Activated T-cell treated with anti-CD3 and anti-CD28 coated beads for 48 hours (primary cell): Measurements from ENCODE around the gene LDB1.

Experiments
- DNase-seq: peaks from one replicate; pipeline ENCODE4 v3.0.0-alpha.2; 2020; ENCODE audit warnings: low read depth

Gene LDB1

GRCh38 chr10:102113261-102113955 lies 6.8 kb downstream of the LDB1 start:
- DNase-seq: no peak

DNA sequence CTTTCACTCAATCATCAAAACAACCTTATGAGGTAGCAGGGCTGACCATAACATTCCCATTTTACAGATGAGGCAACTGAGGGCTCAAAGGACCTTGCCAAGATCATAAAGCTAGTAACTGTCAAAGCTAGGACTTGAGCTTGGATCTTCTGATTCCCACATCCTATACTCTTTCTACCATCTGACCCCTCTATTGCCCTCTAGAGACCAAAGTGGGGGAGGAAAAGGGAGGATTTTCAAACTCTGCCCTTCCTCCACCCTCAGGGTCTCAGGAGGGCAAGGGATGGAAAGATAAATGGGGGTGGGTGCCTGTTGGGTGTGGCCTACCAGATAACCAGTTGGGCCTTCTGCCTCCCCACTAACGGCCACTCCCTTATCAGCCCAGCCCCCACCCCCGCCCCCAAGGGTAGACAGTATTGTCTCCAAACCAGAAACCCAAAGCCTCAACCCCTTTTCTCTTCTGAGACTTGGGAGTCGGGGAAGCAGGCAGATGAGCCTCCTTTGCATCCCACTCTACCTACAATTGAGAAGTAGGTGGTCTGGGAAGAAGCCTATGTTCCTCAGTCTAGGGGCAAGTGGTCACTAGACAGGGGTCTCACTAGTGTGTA lies 7.9 kb downstream of the LDB1 start:
- no peak for DNase-seq

DNA sequence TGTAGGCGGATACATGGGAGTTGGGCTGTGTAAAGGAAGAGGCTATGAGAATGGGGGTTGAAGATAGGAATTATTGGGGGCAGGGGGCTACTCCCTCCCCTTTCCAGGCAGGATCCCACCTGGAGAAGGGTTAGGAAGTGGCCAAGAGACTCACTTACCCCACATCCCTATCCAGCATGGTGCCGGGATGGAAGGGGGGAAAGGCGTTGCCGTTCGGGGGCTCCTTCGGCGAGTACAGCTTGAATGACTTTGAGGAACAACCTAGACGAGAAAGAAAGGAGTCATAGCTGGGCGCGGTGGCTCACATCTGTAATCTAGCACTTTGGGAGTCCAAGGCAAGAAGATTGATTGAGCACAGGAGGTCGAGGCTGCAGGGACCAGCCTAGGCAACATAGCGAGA lies 8.9 kb downstream of the LDB1 start:
- DNase-seq: no peak

DNA sequence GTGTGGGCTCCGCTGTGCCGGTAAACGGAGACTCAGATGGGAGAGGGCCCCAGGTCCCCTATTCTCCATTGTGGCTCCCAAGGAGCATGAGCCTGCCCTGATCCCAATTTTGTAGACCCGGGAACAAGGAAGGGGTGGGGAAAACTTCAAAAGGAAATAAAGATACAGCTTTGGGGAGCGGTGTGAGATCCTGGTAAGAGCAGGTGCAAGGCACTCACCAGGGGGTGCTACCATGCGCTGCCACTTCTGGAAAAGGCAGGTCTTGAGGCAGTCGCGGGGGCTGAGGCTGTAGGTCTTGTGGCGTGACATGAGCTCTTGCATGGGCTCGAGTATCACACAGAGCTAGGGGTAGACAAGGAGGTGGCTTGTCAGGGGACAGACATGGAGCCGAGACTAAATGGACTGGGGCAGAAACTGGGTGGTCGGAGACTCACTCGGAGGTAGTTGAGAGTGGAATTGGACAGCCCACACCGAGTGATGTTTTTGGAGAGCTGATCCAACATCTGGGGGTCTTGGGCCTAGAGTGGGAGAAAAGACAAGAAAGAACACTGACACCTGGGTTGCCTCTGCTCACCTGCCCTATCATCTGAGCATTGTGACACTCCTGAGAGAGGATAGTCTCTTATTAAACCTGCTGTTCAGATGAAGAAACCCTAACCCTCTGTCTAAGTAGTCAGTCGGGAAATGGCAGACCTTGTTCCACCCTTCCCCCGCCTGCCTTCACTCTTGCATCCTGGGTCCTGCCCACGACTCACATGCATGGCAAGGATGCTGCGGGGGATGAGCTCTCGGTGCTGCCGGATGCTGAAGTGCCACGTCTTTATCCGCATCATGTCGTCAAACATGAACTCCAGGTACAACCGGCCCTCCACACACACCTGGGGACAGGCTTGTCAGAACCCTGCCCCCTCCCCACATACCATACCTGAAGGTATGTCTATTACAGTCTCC lies 10.7 kb downstream of the LDB1 start:
- DNase-seq: no peak

GRCh38 chr10:102106998-102107397 lies 13.2 kb downstream of the LDB1 start:
- DNase-seq: no peak

DNA sequence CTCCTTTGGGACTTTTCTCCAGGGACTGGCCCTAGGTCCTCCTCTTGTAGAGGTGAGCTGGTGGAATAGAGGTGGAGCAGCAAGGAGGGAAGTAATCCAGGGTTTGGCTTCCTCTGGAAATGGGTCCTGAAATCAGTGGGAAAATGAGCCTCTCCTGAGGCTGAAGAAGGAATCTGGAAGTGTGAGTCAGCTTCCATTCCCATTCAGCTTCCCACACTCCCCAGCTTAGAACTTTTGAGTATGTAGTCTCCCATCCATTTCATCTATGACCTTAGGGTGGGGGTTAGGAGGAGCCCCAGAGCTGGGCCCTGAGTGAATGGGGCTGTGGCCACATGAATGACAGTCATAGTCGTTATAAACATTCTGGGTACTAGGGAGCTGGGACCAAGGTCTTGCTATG lies 17.7 kb downstream of the LDB1 start:
- DNase-seq: no peak

- no peak for DNase-seq
Observed at GRCh38 chr10:102101152-102101551, 19.0 kb downstream of the LDB1 start.

GRCh38 chr10:102096449-102096848 lies 23.7 kb downstream of the LDB1 start:
- no peak for DNase-seq

DNA sequence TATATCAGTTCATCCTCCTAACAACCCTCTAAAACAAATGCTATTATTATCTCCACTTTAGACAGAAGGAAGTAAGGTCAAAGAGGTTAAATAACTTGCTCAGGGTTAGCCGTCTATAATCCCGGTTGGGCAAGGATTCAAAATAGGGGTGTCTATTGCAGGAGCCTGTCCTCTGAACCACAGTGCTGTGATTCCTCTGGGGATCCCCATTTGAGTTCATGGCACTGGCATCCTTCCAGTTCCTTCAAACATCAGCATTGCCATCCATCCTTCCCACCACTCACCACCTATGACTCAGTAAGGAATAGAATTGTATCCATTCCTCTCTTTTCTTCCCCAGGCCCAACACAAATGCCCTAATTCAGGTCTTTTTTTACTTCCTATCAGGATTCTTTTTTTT lies 29.4 kb downstream of the LDB1 start:
- no peak for DNase-seq

DNA sequence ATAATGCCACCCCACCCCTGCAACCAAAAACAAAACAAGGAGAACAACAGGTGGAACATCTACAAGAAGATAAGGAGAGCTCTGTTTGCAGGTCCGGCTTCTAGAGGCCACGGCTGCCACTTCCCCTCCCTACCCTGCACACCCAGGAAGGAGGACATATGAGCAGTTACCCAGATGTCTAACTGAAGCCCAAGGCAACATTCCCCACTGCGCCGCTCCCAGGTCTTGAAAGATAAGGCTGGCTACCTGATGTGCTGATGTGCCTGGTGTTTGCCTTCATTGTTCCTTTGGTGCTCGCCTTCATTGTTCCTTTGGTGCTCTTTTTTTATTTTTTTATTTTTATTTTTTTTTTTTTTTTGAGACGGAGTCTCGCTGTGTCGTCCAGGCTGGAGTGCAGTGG lies 34.0 kb downstream of the LDB1 start:
- no peak for DNase-seq

DNA sequence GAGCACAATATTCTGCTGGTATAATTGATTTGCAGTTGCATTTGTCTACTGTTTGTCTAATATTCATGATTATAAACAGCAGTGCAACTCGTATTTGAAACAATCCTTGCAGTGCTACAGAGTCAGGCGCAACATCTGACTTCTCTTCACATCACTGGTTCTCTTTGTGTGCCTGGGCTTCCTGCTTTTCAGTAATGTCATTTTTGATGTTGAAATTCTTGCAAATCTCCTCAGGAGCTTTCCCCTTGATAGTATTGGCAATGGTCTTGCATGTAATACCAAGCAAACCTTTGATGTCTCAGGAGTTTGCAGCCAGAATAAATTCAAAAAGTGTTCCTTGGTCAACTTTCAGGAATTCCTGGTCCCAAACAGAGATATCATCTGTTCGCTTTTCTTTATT lies 34.8 kb downstream of the LDB1 start:
- DNase-seq: no peak

GRCh38 chr10:102083541-102083940 lies 36.6 kb downstream of the LDB1 start:
- DNase-seq: no peak

GRCh38 chr10:102072673-102073527 lies 47.3 kb downstream of the LDB1 start:
- peak; percentile 65 for DNase-seq

- no peak for DNase-seq
Observed at GRCh38 chr10:102069071-102069470, 51.1 kb downstream of the LDB1 start.

DNA sequence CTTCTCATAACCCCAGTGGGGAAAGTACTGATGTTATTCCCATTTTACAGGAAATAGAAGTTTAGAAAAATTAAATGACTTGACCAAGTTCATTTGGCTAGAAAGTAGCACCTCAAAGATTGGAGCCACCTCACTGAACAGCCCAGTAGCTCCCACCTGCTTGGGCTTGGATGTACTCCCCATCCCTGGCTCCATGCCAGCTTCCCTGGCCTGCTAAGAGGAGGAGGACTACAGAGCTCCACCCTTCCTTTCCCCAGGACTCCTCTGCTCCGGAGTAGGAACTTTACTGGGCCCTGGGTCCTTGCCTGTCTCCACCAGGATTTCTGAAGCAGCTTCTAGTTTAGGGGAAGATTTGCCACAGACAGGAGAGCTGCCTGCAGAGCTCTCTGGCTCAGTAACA lies 52.0 kb downstream of the LDB1 start:
- no peak for DNase-seq

GRCh38 chr10:102067091-102067916 lies 52.9 kb downstream of the LDB1 start:
- DNase-seq: no peak

DNA sequence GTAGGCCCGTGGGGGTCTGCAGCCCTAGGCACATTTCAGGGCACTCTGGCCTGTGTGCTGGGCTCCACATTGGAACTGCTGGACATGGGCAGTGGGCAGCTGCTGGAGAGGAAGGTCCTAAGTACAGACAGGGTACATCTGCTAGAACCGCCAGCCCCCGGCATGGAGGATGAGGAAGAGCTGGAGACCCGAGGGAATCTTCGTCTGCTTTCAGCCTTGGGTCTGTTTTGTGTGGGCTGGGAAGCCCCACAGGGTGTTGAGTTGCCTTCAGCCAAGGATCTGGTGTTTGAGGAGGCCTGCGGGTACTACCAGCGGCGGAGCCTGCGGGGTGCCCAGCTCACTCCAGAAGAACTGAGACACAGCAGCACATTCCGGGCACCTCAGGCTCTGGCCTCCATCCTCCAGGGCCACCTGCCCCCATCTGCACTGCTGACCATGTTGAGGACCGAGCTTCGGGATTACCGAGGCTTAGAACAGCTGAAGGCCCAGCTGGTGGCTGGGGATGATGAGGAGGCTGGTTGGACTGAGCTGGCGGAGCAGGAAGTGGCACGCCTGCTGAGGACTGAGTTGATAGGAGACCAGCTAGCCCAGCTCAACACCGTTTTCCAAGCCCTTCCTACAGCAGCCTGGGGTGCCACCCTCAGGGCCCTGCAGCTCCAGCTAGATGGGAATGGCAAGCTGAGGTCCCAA lies 53.6 kb downstream of the LDB1 start:
- no peak for DNase-seq

DNA sequence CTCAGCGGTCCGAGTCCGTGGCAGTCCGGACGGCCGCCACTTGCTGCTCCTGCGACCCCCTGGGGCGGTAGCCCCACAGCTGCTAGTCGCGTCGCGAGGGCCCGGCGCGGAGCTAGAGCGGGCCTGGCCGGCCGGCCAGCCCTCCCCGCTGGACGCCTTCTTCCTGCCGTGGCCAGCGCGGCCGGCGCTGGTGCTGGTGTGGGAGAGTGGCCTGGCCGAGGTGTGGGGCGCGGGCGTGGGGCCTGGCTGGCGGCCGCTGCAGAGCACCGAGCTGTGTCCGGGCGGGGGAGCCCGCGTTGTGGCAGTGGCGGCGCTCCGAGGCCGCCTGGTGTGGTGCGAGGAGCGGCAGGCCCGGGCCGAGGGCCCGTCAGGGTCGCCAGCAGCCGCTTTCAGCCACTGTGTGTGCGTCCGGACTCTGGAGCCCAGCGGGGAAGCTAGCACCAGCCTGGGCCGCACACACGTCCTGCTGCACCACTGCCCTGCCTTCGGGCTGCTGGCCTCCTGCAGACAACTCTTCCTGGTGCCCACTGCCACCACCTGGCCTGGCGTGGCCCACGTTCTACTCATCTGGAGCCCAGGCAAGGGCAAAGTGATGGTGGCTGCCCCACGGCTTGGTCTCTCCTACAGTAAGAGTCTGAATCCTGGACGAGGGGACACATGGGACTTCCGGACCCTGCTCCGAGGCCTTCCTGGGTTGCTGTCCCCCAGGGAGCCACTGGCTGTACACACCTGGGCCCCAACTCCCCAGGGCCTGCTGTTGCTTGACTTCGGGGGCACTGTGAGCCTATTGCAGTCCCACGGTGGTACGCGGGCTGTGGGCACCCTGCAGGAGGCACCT lies 54.4 kb downstream of the LDB1 start:
- peak; percentile 14 for DNase-seq

GRCh38 chr10:102064868-102065560 lies 55.2 kb downstream of the LDB1 start, which contains the start of gene HPS6:
HPS6 (plus strand) TSS chr10:102065349; CDS start chr10:102065475, 126 bp downstream.
- peak; percentile 89 for DNase-seq
